HAP-1 (cell line): ENCODE measurements around the gene MARCHF11.

Source experiments
- DNase-seq, 2 experiments: peaks; one replicate each; pipeline ENCODE4 v3.0.0-alpha.2; 2016 to 2020; ENCODE audit warnings: low spot score in 2 of 2
- H3K27me3 ChIP-seq: fragments of 250-450 bp; sonication (Bioruptor Pico); 2 replicates; pipeline ENCODE4 v1.5.1; 2020; ENCODE audit warnings: low read depth, mild to moderate bottlenecking, moderate library complexity
- H3K36me3 ChIP-seq: fragments of 250-450 bp; sonication (Bioruptor Pico); replicated peaks from 2 replicates; pipeline ENCODE4 v1.5.1; 2020; ENCODE audit warnings: mild to moderate bottlenecking
- H3K4me1 ChIP-seq: fragments of 250-450 bp; sonication (Bioruptor Pico); 2 replicates; pipeline ENCODE4 v1.5.1; 2020; ENCODE audit warnings: mild to moderate bottlenecking
- H3K4me3 ChIP-seq: fragments of 250-450 bp; sonication (Bioruptor Pico); 2 replicates; pipeline ENCODE4 v1.5.1; 2020; ENCODE audit warnings: mild to moderate bottlenecking, moderate library complexity
- H3K9me3 ChIP-seq: fragments of 250-450 bp; sonication (Bioruptor Pico); 2 replicates; pipeline ENCODE4 v1.5.1; 2020; ENCODE audit warnings: mild to moderate bottlenecking, moderate library complexity
- in situ Hi-C: fragments of 300-500 bp; cut with MboI; formaldehyde crosslinking; loops from 3 replicates; pipeline ENCODE4 v1.14.3; 2020; ENCODE audit warnings: low sequenced_read_pairs, inconsistent platforms, mixed read lengths

MARCHF11 gene

DNA sequence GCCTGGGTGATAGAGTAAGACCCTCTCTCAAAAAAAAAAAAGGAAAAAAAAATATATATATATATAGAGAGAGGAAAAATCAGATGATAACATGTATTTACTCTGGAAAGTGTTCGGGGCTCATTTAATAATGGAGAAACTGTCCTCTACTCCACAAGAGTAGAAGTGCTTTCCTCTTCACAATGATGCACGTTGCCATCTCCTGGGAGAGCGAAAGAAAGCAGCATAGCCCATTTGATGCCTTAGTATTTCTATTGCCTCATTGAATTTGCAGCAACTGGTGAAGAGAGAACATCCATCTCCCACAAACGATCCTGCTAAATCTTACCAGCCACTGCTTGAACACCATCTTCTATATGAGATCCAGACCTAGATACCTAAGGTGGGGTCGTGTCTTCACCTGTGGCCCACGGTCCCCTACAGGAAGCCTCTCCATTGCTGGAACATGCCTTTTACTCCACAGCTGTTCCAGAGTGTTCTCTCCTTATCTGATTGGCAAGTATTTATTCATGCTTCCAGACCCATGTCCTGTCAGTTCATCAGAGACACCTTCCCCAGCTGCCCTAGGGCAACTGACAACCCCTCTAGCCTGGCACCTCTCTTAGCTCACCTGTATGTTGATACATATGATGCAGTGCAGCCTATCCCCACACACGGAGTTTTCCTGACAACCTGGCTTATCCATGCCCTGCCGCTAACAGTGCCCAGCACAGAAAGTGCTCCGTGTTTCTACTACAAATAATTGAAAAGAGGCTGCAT, 115.3 kb downstream of the MARCHF11 start:
- Histone ChIP-seq H3K4me3 (no peak overlapping the region), H3K27me3 (peaks cover 2% of the 10 kb centered on the region; the same call in 1 of the 2 replicates), H3K36me3 (no peaks in the 10 kb centered on the region), H3K4me1 (no peaks in the 10 kb centered on the region), H3K9me3 (no peaks in the 10 kb centered on the region)
- no peak for DNase-seq
- in situ Hi-C loops: no loop called here

DNA sequence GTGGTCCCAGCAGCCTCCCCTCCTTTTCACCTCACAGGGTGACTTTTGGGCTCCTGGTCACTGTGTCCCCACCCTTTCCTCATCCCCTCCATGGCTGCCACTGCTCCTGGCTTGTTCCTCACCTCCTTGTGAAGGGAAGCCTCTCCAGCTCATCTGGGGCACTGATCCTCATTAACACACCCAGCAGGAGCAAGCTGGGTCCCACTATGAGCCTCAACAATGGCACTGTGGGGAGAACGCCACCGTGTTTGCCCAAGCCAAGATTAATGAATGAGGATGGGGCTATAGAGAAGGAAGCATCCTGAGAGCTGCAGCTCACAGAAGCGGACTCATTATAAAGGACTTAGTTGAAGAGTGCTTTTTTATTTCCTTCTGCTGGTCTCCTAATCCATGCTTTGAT, 118.4 kb downstream of the MARCHF11 start:
- in situ Hi-C loops: no loop called here
- Histone ChIP-seq H3K4me3 (no peak overlapping the region), H3K4me1 (no peaks in the 10 kb centered on the region), H3K27me3 (no peaks in the 10 kb centered on the region; the same call in 1 of the 2 replicates), H3K36me3 (no peaks in the 10 kb centered on the region), H3K9me3 (no peaks in the 10 kb centered on the region)
- DNase-seq: no peak

- H3K4me3 ChIP-seq: no peak overlapping the region
- H3K4me1 ChIP-seq: no peaks in the 10 kb centered on the region
- no peaks in the 10 kb centered on the region for H3K9me3 ChIP-seq
- in situ Hi-C loops: no loop called here
- no peaks in the 10 kb centered on the region for H3K27me3 ChIP-seq
- no peak for DNase-seq
- no peaks in the 10 kb centered on the region for H3K36me3 ChIP-seq
Measured at GRCh38 chr5:16057277-16057676, 122.3 kb downstream of the MARCHF11 start.

- H3K4me1 ChIP-seq: no peaks in the 10 kb centered on the region
- no peak overlapping the region for H3K4me3 ChIP-seq
- in situ Hi-C loops: no loop called here
- H3K36me3 ChIP-seq: no peaks in the 10 kb centered on the region
- no peaks in the 10 kb centered on the region for H3K9me3 ChIP-seq
- no peak for DNase-seq
- no peaks in the 10 kb centered on the region for H3K27me3 ChIP-seq
Measured at GRCh38 chr5:16051246-16051755, 128.3 kb downstream of the MARCHF11 start.

DNA sequence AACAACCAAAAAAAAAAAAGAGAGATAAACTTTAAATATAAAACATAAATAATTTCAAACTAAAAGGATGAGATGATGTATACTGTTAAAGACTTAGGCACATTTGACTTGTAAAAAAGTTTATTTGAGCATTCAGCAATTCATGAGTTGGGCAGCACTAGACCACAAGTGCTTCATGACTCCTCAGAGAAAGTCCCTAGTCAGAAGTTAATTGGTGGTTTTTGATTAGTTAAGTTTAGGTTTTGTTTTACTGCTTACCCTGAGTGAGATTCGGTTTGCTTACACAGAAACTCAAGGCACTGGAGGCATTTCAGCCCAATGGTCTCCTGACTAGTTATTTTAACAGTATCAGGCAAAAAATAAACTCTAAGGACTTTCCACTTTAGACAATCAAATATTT, 129.2 kb downstream of the MARCHF11 start:
- no peak for DNase-seq
- Histone ChIP-seq H3K27me3 (no peaks in the 10 kb centered on the region), H3K4me1 (no peaks in the 10 kb centered on the region), H3K36me3 (no peaks in the 10 kb centered on the region), H3K4me3 (no peak overlapping the region), H3K9me3 (no peaks in the 10 kb centered on the region)
- in situ Hi-C loops: no loop called here

DNA sequence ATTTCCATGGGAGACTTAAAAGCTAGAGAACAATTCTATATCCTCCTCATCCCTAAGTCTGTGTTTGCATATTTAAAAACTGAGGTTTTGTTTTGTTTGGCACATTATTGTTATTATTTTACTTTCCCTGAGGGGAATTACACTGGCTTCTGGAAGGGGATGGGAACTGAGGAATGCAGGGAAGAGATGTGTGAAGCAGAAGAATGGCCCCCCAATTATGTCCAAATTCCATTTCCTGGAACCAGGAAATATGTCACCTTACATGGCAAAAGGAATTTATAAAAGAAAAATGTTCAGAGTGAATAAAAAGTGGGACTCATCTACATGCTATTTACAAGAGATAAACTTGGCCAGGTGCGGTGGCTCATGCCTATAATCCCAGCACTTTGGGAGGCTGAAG, 129.8 kb downstream of the MARCHF11 start:
- in situ Hi-C loops: no loop called here
- Histone ChIP-seq H3K4me1 (no peaks in the 10 kb centered on the region), H3K27me3 (no peaks in the 10 kb centered on the region), H3K4me3 (no peak overlapping the region), H3K9me3 (no peaks in the 10 kb centered on the region), H3K36me3 (no peaks in the 10 kb centered on the region)
- no peak for DNase-seq

- DNase-seq: no peak
- Histone ChIP-seq H3K36me3 (no peaks in the 10 kb centered on the region), H3K9me3 (no peaks in the 10 kb centered on the region), H3K4me1 (no peaks in the 10 kb centered on the region), H3K4me3 (no peak overlapping the region), H3K27me3 (no peaks in the 10 kb centered on the region)
- in situ Hi-C loops: no loop called here
Measured at GRCh38 chr5:16048132-16048531, 131.5 kb downstream of the MARCHF11 start.

DNA sequence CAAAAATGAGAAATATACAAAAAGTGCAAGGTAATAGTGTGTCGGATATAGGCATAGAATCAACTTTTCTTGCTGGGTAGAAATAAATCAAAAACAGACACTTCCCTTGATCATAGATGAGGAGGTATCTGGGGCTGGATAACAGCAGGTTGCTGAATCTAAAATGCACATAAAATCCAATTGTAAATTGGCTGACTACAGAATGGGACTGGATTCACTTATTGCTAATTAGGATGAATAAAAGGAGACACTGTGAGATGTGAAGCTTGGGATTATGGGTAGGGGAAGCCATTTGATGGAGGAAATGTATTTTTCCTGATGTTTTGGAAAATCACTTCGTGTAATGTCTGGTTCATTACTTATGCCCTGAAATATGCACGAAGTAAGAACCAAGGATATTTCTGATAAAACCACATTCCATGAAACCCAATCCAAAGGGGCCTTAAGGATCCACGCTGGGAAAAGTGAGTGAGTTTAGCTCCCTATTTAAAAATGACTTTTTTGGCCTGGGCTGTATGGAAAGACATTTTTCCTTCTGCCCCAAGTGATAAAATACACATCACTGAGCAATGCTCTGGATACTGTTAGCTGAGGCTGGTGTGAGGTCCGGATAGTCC, 136.1 kb downstream of the MARCHF11 start:
- in situ Hi-C loops: no loop called here
- DNase-seq: no peak
- H3K36me3 ChIP-seq: no peaks in the 10 kb centered on the region
- H3K9me3 ChIP-seq: no peaks in the 10 kb centered on the region
- H3K27me3 ChIP-seq: no peaks in the 10 kb centered on the region
- no peak overlapping the region for H3K4me3 ChIP-seq
- no peaks in the 10 kb centered on the region for H3K4me1 ChIP-seq

DNA sequence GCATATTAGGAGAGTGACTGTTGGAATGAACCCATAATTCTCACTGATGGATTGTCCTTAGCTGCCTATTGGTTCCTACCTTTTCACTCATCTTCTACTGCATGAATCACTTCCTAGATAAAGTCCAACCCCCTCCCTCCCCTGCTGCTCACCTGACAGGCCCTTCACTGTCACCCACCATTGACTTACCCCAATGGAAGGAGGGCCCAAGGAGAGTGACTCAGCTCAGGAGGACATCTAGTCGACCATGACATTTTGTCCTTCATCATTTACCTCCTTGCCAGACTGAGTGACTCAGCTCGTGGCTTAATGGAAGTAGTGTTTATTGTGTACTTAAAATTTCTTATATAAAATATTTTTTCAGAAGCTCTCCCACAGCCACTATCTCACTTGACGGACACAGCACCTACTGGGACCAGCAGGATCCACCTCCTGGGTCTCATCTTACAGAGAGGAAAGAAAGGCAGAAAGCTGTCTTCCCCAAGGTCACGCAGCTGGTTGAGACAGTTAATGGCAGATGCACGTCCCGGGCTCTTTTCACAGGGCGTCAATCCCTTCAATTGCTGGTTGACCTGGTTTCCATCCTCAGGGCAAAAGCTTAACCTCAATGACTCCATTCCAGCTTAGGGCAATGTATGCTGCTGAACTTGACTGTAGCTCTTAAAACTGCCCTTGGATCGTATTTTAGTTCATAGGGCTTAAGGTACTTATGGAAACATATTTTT, 142.3 kb downstream of the MARCHF11 start:
- Histone ChIP-seq H3K36me3 (no peaks in the 10 kb centered on the region), H3K9me3 (no peaks in the 10 kb centered on the region), H3K27me3 (peaks cover 3% of the 10 kb centered on the region; the same call in 1 of the 2 replicates), H3K4me3 (no peak overlapping the region), H3K4me1 (no peaks in the 10 kb centered on the region)
- no peak for DNase-seq
- in situ Hi-C loops: no loop called here

DNA sequence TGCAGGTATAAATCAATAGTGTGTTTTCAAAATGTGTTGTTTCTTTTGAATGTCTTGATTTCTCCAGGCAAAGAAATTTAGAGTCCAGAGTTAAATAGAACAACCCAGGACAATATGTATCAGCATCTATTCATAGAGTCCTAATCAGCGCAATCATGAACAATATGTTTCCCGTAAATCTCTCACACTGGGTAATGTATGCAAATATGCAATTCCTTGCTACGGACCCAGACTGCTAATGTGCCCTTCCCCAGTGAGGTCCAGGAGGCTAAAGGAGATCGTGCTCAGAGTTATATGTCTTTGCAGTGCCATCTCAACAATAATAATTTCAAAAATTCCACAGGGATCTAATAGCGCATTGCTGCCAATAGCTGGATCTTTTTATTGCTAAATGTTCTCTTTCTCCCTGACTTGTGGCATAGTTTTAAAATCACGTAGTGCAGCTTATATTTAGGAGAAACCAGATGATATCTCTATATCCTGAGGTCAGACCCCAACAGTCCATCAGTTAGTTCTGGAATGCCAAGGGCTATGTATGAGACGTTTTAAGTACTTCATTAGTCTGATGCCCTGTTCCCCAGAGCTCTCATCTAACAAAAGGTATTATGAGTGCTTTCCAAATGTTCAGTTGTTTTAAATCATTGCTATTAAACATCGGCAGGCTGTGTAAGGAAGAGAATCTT, 145.1 kb downstream of the MARCHF11 start:
- Histone ChIP-seq H3K36me3 (no peaks in the 10 kb centered on the region), H3K4me1 (no peaks in the 10 kb centered on the region), H3K4me3 (no peak overlapping the region), H3K27me3 (peaks cover 3% of the 10 kb centered on the region; the same call in 1 of the 2 replicates), H3K9me3 (no peaks in the 10 kb centered on the region)
- DNase-seq: no peak
- in situ Hi-C loops: no loop called here

GRCh38 chr5:16033187-16033925, 146.2 kb downstream of the MARCHF11 start:
- in situ Hi-C loops: no loop called here
- Histone ChIP-seq H3K9me3 (no peaks in the 10 kb centered on the region), H3K4me3 (no peak overlapping the region), H3K4me1 (no peaks in the 10 kb centered on the region), H3K27me3 (peaks cover 3% of the 10 kb centered on the region; the same call in 1 of the 2 replicates), H3K36me3 (no peaks in the 10 kb centered on the region)
- no peak for DNase-seq

DNA sequence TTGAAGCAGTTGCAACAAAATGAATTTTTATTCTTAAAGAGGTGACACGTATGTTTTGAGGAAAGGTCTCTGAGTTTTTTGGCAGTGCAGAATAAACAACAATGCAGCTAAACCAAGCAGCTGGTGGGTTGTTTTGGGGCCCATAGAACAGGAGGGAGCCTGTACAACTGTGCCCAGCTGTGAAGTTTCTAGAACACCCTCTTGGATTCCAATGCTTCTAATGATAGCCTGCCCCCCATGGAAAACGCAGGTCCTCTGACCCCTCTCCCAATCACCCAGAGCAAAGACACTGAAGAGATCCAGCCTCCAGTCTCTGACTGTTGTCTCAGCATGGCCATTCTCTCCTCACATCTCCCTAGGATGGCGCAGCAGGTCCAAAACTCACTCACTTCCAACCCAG, 150.9 kb downstream of the MARCHF11 start:
- no peaks in the 10 kb centered on the region for H3K4me1 ChIP-seq
- H3K4me3 ChIP-seq: no peak overlapping the region
- no peak for DNase-seq
- no peaks in the 10 kb centered on the region for H3K36me3 ChIP-seq
- H3K9me3 ChIP-seq: no peaks in the 10 kb centered on the region
- no peaks in the 10 kb centered on the region for H3K27me3 ChIP-seq
- in situ Hi-C loops: no loop called here

GRCh38 chr5:16025681-16026080, 153.9 kb downstream of the MARCHF11 start:
- Histone ChIP-seq H3K36me3 (no peaks in the 10 kb centered on the region), H3K4me1 (no peaks in the 10 kb centered on the region), H3K27me3 (no peaks in the 10 kb centered on the region), H3K4me3 (no peak overlapping the region), H3K9me3 (no peaks in the 10 kb centered on the region)
- DNase-seq: no peak
- in situ Hi-C loops: no loop called here
